Endothelial cell of umbilical vein (primary cell): ENCODE results near the gene NFYC. TPM values are rescaled to one million over a fixed set of nuclear protein-coding genes. Genes with fewer than 3 reads are reported as not detected.

Source experiments
- BruUV-seq: library from RNA; stranded (reverse); fragments of 400-500 nt; replicated peaks from 2 replicates; lab custom pipeline; 2021; lab: Mats Ljungman, UMichigan
- CTCF ChIA-PET: fragments of 300-600, 350-600 bp; sonication (Branson Sonifier 250); formaldehyde crosslinking; loops from one replicate; lab custom pipeline; 2021; ENCODE audit warnings: antibody characterized with exemption, inconsistent platforms; lab: Charles Lee
- POLR2A ChIA-PET: fragments of 300-600, 350-600 bp; sonication (Branson Sonifier 250); formaldehyde crosslinking; loops from one replicate; lab custom pipeline; 2021; ENCODE audit warnings: antibody characterized with exemption, inconsistent platforms; lab: Charles Lee
- DNase-seq: peaks from one replicate; pipeline ENCODE4 v3.0.0-alpha.2; 2011; ENCODE audit warnings: low read depth, low spot score
- FAIRE-seq: peaks from 2 replicates; lab custom pipeline; 2011; peaks lifted over from hg19 to GRCh38; lab: Jason Lieb, UNC
- H2AFZ ChIP-seq: 2 replicates; pipeline ENCODE4 v1.6.0; 2012; ENCODE audit warnings: low read depth, low read length, control low read depth, inconsistent platforms
- H3K27ac ChIP-seq: 2 replicates; pipeline ENCODE4 v1.5.1; 2011; ENCODE audit warnings: low read depth, mild to moderate bottlenecking, control low read depth, low read length, moderate library complexity; ENCODE audit not compliant: insufficient read depth
- H3K27me3 ChIP-seq, 2 experiments: 2 replicates each; pipeline versions ENCODE4 v1.6.0 to v1.6.1; 2011; ENCODE audit warnings: low read length in 2 of 2, mixed read lengths in 1 of 2; ENCODE audit not compliant: control insufficient read depth in 2 of 2, insufficient read depth in 2 of 2
- H3K36me3 ChIP-seq, 2 experiments: 2 replicates in 1 of 2; 3 replicates in 1 of 2; pipeline ENCODE4 v1.5.1; 2011; ENCODE audit warnings: low read length in 2 of 2, mild to moderate bottlenecking in 1 of 2, moderate library complexity in 1 of 2; ENCODE audit not compliant: control insufficient read depth in 2 of 2, insufficient read depth in 2 of 2; ENCODE audit errors: extremely low read depth in 1 of 2
- H3K4me1 ChIP-seq: 3 replicates; pipeline ENCODE4 v1.5.1; 2011; ENCODE audit warnings: mild to moderate bottlenecking, low read length; ENCODE audit not compliant: control insufficient read depth, insufficient read depth; ENCODE audit errors: extremely low read depth
- H3K4me2 ChIP-seq: 2 replicates; pipeline ENCODE4 v1.6.1; 2011; ENCODE audit warnings: low read length, control low read depth, mixed read lengths; ENCODE audit not compliant: insufficient read depth
- H3K4me3 ChIP-seq, 3 experiments: fragments of 200-600 bp in 1 of 3; sonication (generic), shearing (Covaris generic) in 1 of 3; replicated peaks in 1 of 3; 2 replicates each; pipeline ENCODE4 v1.5.1; 2011 to 2016; ENCODE audit warnings: control low read depth in 3 of 3, low read length in 3 of 3, mild to moderate bottlenecking in 2 of 3, inconsistent platforms in 1 of 3, low read depth in 1 of 3, moderate library complexity in 1 of 3; ENCODE audit not compliant: insufficient read depth in 1 of 3
- H3K79me2 ChIP-seq: 2 replicates; pipeline ENCODE4 v1.6.0; 2012; ENCODE audit warnings: low read length, inconsistent platforms; ENCODE audit not compliant: control insufficient read depth, insufficient read depth
- H3K9ac ChIP-seq: replicated peaks from 2 replicates; pipeline ENCODE3; 2011; ENCODE audit warnings: low read length, control low read depth; ENCODE audit not compliant: insufficient read depth; ENCODE audit errors: extremely low read depth
- H3K9me1 ChIP-seq: replicated peaks from 3 replicates; pipeline ENCODE4 v1.6.0; 2011; ENCODE audit warnings: mild to moderate bottlenecking, low read length; ENCODE audit not compliant: control insufficient read depth, insufficient read depth; ENCODE audit errors: extremely low read depth
- H3K9me3 ChIP-seq: replicated peaks from 2 replicates; pipeline ENCODE4 v1.5.1; 2012; ENCODE audit warnings: low read length, inconsistent platforms; ENCODE audit not compliant: control insufficient read depth, insufficient read depth
- H4K20me1 ChIP-seq: replicated peaks from 2 replicates; pipeline ENCODE3; 2011; ENCODE audit warnings: mild to moderate bottlenecking, low read length; ENCODE audit not compliant: control insufficient read depth, insufficient read depth; ENCODE audit errors: extremely low read depth
- EZH2 ChIP-seq: IDR thresholded peaks from 2 replicates; pipeline ENCODE4 v1.6.1; 2012; ENCODE audit warnings: borderline replicate concordance, low read depth, mild to moderate bottlenecking, moderate library complexity, low read length, inconsistent platforms; ENCODE audit not compliant: severe bottlenecking
- FOS ChIP-seq: IDR thresholded peaks from 2 replicates; pipeline ENCODE4 v1.6.1; 2011; ENCODE audit warnings: mild to moderate bottlenecking, low read length, moderate library complexity, borderline replicate concordance; ENCODE audit not compliant: insufficient read depth
- GATA2 ChIP-seq: IDR thresholded peaks from 2 replicates; pipeline ENCODE4 v1.7.0; 2011; ENCODE audit warnings: low read depth, mild to moderate bottlenecking, moderate library complexity, mixed read lengths, low read length; ENCODE audit not compliant: insufficient read length, insufficient read depth
- JUN ChIP-seq: IDR thresholded peaks from 2 replicates; pipeline ENCODE4 v1.6.1; 2011; ENCODE audit warnings: borderline replicate concordance, low read depth; ENCODE audit not compliant: insufficient read length, insufficient read depth
- MYC ChIP-seq: IDR thresholded peaks from one replicate; pipeline ENCODE4 v1.6.1; 2011; ENCODE audit warnings: mild to moderate bottlenecking, low read depth, low read length
- POLR2A ChIP-seq: IDR thresholded peaks from 2 replicates; pipeline ENCODE4 v1.6.1; 2012; ENCODE audit warnings: low read depth, mild to moderate bottlenecking, control low read depth, low read length
- POLR2AphosphoS5 ChIP-seq: IDR thresholded peaks from 2 replicates; pipeline ENCODE4 v1.6.1; 2012; ENCODE audit warnings: low read depth, mild to moderate bottlenecking, control low read depth, low read length, moderate library complexity; ENCODE audit not compliant: insufficient read depth
- dilution Hi-C: fragments of 300-500 bp; cut with MboI; formaldehyde crosslinking; loops from one replicate; pipeline ENCODE4 v1.15.0; 2019; ENCODE audit warnings: low sequenced_read_pairs; ENCODE audit not compliant: extremely low pct_ligation_motif_present
- intact Hi-C: fragments of 100-400 bp; cut with micrococcal nuclease; formaldehyde crosslinking; loops from one replicate; pipeline ENCODE4 v1.10.0; 2022
- polyA plus RNA-seq, 4 experiments: library from polyadenylated mRNA; depleted of rRNA in 3 of 4; stranded (reverse) in 3 of 4; unstranded in 1 of 4; fragments of >200 nt; gene quantifications; 2 replicates each; pipeline versions ENCODE4 v1.2.1 to v1.2.3, GENCODE V29; 2011 to 2012; ENCODE audit warnings: missing spikeins in 1 of 4
- total RNA-seq: library from RNA; stranded (reverse); gene quantifications from 2 replicates; pipeline ENCODE4 v1.2.3, GENCODE V29; 2021
- TF ChIP-seq, protein P1 (sequence below): IDR thresholded peaks from 2 replicates; pipeline ENCODE4 v1.6.1; 2011; ENCODE audit not compliant: insufficient read depth, insufficient read length
- TF ChIP-seq, protein P2 (sequence below), 2 donors: IDR thresholded peaks; 1 replicate in 1 of 2; 2 replicates in 1 of 2; pipeline ENCODE4 v1.5.1; 2011; ENCODE audit warnings: low read length in 2 of 2, mild to moderate bottlenecking in 2 of 2, moderate library complexity in 2 of 2, control low read depth in 1 of 2, inconsistent platforms in 1 of 2, low read depth in 1 of 2; ENCODE audit not compliant: insufficient read depth in 1 of 2; ENCODE audit errors: extremely low read depth in 1 of 2

The NFYC gene
- total and polyA plus RNA-seq, 2 donors (not counting 3 experiments of a cell fraction or from before 2014, with no cell fraction given): 51.1 to 81.7 TPM

DNA sequence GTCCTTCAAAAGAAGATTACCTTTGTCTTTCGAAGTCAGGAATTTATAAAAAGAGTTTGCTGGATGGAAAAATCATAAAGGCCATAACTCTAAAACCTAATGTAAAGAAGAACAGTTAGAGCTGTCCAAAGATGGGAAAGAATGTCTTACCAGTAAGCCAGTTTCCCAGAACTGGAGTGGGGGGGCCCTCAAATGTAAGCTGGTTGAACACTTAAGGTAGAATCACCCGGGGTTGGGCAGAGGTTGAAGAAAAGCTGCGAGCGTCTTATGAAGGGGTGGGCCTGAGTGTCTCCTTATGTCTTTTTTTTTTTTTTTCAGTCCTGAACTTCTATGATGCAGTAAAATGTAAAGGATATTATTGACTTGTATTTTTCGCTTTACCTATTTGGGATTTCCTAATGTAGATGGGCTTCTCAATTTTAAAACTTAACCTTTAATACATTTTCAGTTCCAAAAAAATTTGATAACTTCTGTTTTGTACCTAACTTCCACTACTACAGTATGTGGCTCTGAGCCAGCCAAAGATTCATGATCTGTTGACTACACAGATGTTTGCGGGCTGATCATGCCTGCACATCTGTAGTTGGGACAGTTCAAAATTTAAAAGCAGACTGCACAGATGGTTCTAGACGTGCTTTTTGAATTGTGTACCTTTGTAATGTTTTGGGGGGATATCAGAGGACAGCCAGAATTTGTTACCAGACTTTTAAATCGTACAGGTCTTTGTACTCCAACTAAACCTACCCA, 43.6 kb downstream of the NFYC start:
- no peak overlapping the region for H3K9ac ChIP-seq
- H3K9me3 ChIP-seq: no peaks in the 10 kb centered on the region
- no peaks in the 10 kb centered on the region for H3K27me3 ChIP-seq
- no peak overlapping the region for H2AFZ ChIP-seq
- H3K4me2 ChIP-seq: no peak overlapping the region
- no peaks in the 10 kb centered on the region for H4K20me1 ChIP-seq
- ChIA-PET POLR2A (no interaction called here), CTCF (interaction anchor here (1.0 kb wide), 1 partner anchor 66 kb away, joined by 3 read pairs; no protein-coding TSS in a partner anchor)
- peaks cover 6% of the 10 kb centered on the region for H3K79me2 ChIP-seq
- no peaks in the 10 kb centered on the region for H3K9me1 ChIP-seq
- DNase-seq (no peak), FAIRE-seq (no peak)
- dilution Hi-C loops: no loop called here
- TF ChIP-seq JUN (no peak), POLR2AphosphoS5 (no peak), POLR2A (no peak), GATA2 (no peak), EZH2 (no peak), MYC (no peak), FOS (no peak)
- TF ChIP-seq, protein P1, sequence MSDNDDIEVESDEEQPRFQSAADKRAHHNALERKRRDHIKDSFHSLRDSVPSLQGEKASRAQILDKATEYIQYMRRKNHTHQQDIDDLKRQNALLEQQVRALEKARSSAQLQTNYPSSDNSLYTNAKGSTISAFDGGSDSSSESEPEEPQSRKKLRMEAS: no peak
- TF ChIP-seq, protein P2, sequence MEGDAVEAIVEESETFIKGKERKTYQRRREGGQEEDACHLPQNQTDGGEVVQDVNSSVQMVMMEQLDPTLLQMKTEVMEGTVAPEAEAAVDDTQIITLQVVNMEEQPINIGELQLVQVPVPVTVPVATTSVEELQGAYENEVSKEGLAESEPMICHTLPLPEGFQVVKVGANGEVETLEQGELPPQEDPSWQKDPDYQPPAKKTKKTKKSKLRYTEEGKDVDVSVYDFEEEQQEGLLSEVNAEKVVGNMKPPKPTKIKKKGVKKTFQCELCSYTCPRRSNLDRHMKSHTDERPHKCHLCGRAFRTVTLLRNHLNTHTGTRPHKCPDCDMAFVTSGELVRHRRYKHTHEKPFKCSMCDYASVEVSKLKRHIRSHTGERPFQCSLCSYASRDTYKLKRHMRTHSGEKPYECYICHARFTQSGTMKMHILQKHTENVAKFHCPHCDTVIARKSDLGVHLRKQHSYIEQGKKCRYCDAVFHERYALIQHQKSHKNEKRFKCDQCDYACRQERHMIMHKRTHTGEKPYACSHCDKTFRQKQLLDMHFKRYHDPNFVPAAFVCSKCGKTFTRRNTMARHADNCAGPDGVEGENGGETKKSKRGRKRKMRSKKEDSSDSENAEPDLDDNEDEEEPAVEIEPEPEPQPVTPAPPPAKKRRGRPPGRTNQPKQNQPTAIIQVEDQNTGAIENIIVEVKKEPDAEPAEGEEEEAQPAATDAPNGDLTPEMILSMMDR (IDR thresholded peaks at IDR 0.05; ENCODE audit: extremely low read depth in 1 of 2, insufficient read depth in 1 of 2, low read depth in 1 of 2, low read length in 2 of 2): no peak
- H3K4me1 ChIP-seq: peaks cover 4% of the 10 kb centered on the region
- H3K27ac ChIP-seq: no peak overlapping the region
- H3K4me3 ChIP-seq: no peak overlapping the region
- no TSS peak for BruUV-seq
- H3K36me3 ChIP-seq: peaks cover 0 to 4% of the 10 kb centered on the region in 2 experiments
- intact Hi-C loops: no loop called here
